Uterus (tissue), 4 donors: ENCODE data around the gene CERS4. TPM values are rescaled to one million over a fixed set of nuclear protein-coding genes. Genes with fewer than 3 reads are reported as not detected.
"Not testable (repeated sequence)": the region's sequence is repeated elsewhere in the genome, so short reads cannot be mapped to it uniquely, and the experiment has no call there.

Experiments
- DNase-seq, 2 donors: peaks; one replicate each; pipeline ENCODE4 v3.0.0-alpha.2; 2019 to 2020
- H3K27ac ChIP-seq, 2 donors: fragments of 200-600 bp; sonication (generic); 1 replicate in 1 of 2; 2 replicates in 1 of 2; pipeline ENCODE4 v1.5.1; 2016 to 2018
- H3K27me3 ChIP-seq, 2 donors: fragments of 200-600 bp; sonication (generic); one replicate each; pipeline ENCODE4 v1.5.1; 2018 to 2019; ENCODE audit warnings: control low read depth in 1 of 2
- H3K36me3 ChIP-seq, 2 donors: fragments of 200-600 bp; sonication (generic); one replicate each; pipeline ENCODE4 v1.5.1; 2019; ENCODE audit warnings: control low read depth in 1 of 2
- H3K4me1 ChIP-seq, 2 donors: fragments of 200-600 bp; sonication (generic); one replicate each; pipeline ENCODE4 v1.5.1; 2018 to 2019; ENCODE audit warnings: control low read depth in 1 of 2
- H3K4me3 ChIP-seq, 2 donors: fragments of 200-600 bp; sonication (generic); 1 replicate in 1 of 2; 2 replicates in 1 of 2; pipeline ENCODE4 v1.5.1; 2018 to 2019; ENCODE audit warnings: mild to moderate bottlenecking in 1 of 2
- H3K9me3 ChIP-seq, 2 donors: fragments of 200-600 bp; sonication (generic); one replicate each; pipeline ENCODE4 v1.5.1; 2019; ENCODE audit warnings: control low read depth in 1 of 2
- POLR2A ChIP-seq, 2 donors: fragments of 450-650 bp; IDR thresholded peaks; one replicate each; pipeline ENCODE4 v1.6.1; 2016; ENCODE audit warnings: antibody characterized with exemption in 2 of 2, mild to moderate bottlenecking in 1 of 2, moderate library complexity in 1 of 2
- intact Hi-C: fragments of 100-400 bp; cut with DNase I; formaldehyde crosslinking; loops from one replicate; pipeline ENCODE4 v1.15.1; 2023; ENCODE audit warnings: low total_unique reads
- total RNA-seq, 4 donors: library from RNA; depleted of rRNA in 3 of 4; stranded (reverse); fragments of >200 nt in 3 of 4; gene quantifications; one replicate each; pipeline versions ENCODE4 v1.1.0 to v1.2.4, GENCODE V29; 2014 to 2023
- TF ChIP-seq, protein P1 (sequence below), 4 experiments: fragments of 200-600 bp in 2 of 4; fragments of 450-650 bp in 2 of 4; sonication (generic) in 2 of 4; IDR thresholded peaks; one replicate each; pipeline ENCODE4 v1.5.1; 2016 to 2019; ENCODE audit warnings: antibody characterized with exemption in 4 of 4, mild to moderate bottlenecking in 2 of 4, moderate library complexity in 1 of 4
- donor health status: DM: yes; HTN: yes; CAD: no.

The CERS4 gene
- total RNA-seq, 4 donors from 2014 or later: 37.1 to 60.8 (median 38.7) TPM

DNA sequence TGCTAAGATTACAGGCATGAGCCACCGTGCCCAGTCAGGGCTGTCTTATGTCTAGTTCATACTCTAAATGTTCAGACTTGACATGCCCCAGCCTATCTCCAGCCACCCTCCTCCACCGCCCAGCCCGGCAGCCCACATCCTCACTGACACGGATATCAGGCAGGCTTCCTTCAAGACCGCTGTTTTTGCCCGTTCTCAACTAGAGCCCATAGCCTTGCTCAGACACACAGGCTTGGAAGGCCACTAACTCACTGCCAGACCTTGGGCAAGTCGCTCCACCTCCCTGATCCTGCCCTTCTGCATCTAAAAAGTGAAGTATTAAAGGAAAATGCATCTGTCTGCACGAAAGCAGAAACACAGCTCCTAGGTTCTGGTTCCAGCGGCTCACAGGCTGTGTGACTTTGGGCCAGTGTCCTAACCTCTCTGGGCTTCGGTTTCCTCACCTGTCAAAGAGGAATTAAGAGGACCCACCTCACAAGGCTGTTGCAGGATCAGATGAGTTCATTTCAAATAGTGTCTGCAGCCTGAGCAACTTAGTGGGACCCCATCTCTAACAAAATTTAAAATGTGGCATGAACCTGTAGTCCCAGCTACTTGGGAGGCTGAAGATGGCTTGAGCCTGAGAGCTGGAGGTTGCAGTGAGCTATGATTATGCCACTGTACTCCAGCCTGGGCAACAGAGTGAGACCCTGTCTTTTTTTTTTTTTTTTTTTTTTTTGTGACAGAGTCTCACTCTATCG lies 14.5 kb upstream of the CERS4 start:
- intact Hi-C loops: no loop called here
- Histone ChIP-seq H3K27ac (no peak overlapping the region), H3K36me3 (no peaks in the 10 kb centered on the region), H3K4me3 (no peak overlapping the region), H3K9me3 (no peaks in the 10 kb centered on the region), H3K4me1 (no peaks in the 10 kb centered on the region), H3K27me3 (no peaks in the 10 kb centered on the region)
- DNase-seq: no peak
- no peak for TF ChIP-seq POLR2A (IDR thresholded peaks at IDR 0.05)
- TF ChIP-seq, protein P1, sequence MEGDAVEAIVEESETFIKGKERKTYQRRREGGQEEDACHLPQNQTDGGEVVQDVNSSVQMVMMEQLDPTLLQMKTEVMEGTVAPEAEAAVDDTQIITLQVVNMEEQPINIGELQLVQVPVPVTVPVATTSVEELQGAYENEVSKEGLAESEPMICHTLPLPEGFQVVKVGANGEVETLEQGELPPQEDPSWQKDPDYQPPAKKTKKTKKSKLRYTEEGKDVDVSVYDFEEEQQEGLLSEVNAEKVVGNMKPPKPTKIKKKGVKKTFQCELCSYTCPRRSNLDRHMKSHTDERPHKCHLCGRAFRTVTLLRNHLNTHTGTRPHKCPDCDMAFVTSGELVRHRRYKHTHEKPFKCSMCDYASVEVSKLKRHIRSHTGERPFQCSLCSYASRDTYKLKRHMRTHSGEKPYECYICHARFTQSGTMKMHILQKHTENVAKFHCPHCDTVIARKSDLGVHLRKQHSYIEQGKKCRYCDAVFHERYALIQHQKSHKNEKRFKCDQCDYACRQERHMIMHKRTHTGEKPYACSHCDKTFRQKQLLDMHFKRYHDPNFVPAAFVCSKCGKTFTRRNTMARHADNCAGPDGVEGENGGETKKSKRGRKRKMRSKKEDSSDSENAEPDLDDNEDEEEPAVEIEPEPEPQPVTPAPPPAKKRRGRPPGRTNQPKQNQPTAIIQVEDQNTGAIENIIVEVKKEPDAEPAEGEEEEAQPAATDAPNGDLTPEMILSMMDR (IDR thresholded peaks at IDR 0.05): no peak

DNA sequence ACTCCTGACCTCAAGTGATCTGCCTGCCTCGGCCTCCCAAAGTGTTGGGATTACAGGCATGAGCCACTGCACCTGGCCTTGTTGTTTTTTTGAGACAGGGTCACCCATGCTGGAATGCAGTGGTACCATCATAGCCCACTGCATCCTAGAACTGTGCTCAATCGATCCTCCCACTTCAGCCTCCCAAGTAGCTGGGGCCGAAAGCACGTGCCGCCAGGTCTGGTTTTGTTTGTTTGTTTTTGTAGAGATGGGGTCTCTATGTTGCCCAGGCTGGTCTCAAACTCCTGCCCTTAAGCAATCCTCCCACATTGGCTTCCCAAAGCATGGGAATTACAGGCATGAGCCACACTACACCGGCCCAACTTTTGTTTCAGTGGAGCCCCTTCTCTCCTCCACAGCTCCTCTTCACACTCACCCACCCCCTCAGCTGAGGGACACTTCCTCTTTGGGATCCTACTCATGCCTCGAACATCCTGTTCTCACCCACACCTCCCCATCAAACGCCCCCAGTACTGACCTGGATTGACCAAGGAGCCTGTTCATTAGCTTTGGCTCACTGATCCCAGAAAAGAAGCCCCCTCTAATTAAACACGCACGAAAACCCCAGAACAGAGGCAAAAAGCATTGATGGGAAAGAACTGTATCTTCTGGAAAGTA lies 12.8 kb upstream of the CERS4 start:
- intact Hi-C loops: no loop called here
- no peaks in the 10 kb centered on the region for H3K27me3 ChIP-seq
- no peaks in the 10 kb centered on the region for H3K36me3 ChIP-seq
- no peak for DNase-seq
- no peak overlapping the region for H3K27ac ChIP-seq
- H3K9me3 ChIP-seq: no peaks in the 10 kb centered on the region
- TF ChIP-seq, protein P1 (IDR thresholded peaks at IDR 0.05): no peak
- no peak for TF ChIP-seq POLR2A (IDR thresholded peaks at IDR 0.05)
- no peaks in the 10 kb centered on the region for H3K4me1 ChIP-seq
- no peak overlapping the region for H3K4me3 ChIP-seq

DNA sequence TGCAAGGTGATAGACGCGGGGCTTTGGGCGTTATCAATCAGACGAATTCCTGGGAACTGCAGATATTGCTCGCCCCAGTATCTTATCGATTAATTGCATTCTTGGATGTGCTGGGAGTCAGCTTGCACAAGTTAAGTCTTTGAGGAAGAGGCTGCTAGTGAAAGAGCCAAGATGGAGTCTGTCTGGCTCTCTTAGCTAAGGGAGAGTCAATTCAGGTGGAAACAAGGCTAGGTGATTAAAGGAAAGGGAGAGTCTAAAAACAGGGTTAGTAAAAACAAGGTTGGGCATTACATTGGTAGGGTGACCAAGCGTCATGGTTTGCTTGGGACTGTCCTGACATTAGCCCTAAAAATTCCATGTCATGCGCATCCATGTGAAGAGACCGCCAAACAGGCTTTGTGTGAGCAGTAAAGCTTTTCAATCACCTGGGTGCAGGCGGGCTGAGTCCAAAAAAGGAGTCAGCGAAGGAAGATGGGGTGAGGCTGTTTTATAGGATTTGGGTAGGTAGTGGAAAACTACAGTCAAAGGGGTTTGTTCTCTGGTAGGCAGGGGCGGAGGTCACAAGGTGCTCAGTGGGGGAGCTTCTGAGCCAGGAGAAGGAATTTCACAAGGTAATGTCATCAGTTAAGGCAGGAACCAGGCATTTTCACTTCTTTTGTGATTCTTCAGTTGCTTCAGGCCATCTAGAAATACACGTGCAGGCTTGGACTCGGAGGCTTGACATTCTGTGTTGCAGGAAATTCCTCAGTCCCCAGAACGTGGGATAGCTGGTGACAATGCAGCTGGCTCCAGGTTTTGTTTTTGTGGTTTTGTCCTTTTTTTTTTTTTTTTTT lies 5.7 kb upstream of the CERS4 start:
- H3K4me3 ChIP-seq, H3K9me3 ChIP-seq, H3K27me3 ChIP-seq, H3K27ac ChIP-seq, H3K4me1 ChIP-seq, DNase-seq, intact Hi-C loops, H3K36me3 ChIP-seq: not testable (repeated sequence)

DNA sequence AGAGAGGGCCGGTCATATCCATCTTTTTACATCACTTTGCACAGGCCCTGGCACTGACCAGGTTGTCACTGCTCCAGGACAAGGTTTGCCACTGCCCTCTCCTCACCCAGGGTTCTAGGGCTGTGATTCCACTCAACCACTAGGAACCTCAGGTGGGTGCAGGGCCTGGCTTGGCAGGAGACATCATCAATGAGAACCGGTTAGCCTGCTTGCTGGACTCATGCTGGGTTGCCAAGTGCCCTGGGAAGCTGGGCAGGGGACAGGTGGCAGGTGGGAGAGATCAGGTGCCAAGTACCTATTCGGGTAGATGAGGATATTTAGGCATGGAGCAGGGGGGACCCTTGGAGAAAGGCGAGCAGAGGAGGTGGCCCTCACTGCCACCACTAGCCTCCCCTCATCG lies 4.2 kb upstream of the CERS4 start:
- Histone ChIP-seq H3K4me3 (no peak overlapping the region), H3K36me3 (no peaks in the 10 kb centered on the region), H3K9me3 (no peaks in the 10 kb centered on the region), H3K4me1 (no peaks in the 10 kb centered on the region), H3K27ac (no peak overlapping the region), H3K27me3 (no peaks in the 10 kb centered on the region)
- intact Hi-C loops: no loop called here
- TF ChIP-seq, protein P1 (IDR thresholded peaks at IDR 0.05): no peak
- no peak for TF ChIP-seq POLR2A (IDR thresholded peaks at IDR 0.05)
- no peak for DNase-seq

DNA sequence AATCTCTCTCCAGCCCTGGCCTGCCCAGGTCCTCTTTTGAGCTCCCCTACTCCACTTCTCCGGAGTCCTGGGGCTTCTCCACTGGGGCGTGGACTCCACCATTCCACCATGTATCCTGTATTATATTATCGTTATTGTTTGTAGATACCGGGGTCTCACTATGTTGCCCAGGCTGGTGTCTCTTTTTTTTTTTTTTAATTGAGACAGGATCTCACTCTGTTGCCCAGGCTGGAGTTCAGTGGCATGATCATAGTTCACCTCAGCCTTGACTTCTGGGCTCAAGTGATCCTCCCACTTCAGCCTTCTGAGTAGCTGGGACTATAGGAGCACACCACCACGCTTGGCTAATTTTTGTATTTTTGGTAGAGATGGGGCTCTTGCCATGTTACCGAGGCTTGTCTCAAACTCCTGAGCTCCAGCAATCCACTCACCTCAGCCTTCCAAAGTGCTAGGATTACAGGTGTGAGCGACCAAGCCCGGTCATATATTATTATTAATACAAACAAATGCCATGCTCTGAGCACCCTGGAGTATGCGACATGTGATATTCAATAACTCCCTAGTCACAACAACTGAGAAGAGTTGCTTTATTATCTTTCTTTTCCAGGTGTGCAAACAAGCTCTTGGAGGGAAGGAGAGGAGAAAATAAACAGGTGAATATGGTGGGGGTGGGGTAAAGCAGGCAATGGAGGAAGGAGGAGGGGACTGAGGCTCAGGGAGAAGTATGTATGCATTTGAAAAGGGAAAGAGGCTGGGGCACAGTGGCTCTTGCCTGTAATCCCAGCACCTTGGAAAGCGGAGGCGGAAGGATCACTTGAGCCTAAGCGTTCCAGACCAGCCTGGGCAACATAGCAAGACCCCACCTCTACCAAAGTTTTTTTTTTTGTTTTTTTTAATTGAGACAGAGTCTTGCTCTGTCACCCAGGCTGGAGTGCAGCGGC lies 2.8 kb upstream of the CERS4 start:
- Histone ChIP-seq H3K4me3 (no peak overlapping the region), H3K27ac (no peak overlapping the region)
- intact Hi-C loops: no loop called here

DNA sequence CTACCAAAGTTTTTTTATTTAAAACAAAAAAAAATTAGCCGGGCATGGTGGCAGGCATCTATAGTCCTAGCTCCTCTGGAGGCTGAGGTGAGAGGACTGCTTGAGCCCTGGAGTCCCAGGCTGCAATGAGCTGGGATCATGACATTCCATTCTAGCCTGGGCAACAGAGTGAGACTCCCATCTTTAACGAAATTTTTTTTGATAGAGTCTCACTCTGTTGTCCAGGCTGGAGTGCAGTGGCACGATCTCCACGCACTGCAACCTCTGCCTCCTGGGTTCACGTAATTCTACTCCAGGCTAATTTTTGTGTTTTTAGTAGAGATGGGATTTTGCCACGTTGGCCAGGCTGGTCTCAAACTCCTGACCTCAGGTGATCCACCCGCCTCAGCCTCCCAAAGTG lies 1.8 kb upstream of the CERS4 start:
- H3K27ac ChIP-seq, H3K36me3 ChIP-seq, H3K27me3 ChIP-seq, DNase-seq, H3K9me3 ChIP-seq, H3K4me3 ChIP-seq, intact Hi-C loops, H3K4me1 ChIP-seq: not testable (repeated sequence)

More for the DNA sequence above, 2.8 kb upstream of the CERS4 start:
- Histone ChIP-seq H3K27me3 (no peaks in the 10 kb centered on the region), H3K9me3 (no peaks in the 10 kb centered on the region), H3K4me1 (peaks cover 0 to 7% of the 10 kb centered on the region in 2 donors), H3K36me3 (no peaks in the 10 kb centered on the region)
- DNase-seq: no peak
- TF ChIP-seq POLR2A (IDR thresholded peaks at IDR 0.05): no peak
- TF ChIP-seq, protein P1 (IDR thresholded peaks at IDR 0.05): no peak
